Left ventricle myocardium inferior (tissue), 1 donor: ENCODE measurements around the gene NAMPT. TPM values are rescaled to one million over a fixed set of nuclear protein-coding genes. Genes with fewer than 3 reads are reported as not detected.

Source experiments
- DNase-seq: peaks from one replicate; pipeline ENCODE4 v3.0.0-alpha.2; 2020
- H3K27ac ChIP-seq: fragments of 200-600 bp; replicated peaks from 2 replicates; pipeline ENCODE4 v1.8.0; 2021
- H3K27me3 ChIP-seq: fragments of 200-600 bp; 2 replicates; pipeline ENCODE4 v1.8.0; 2021; ENCODE audit warnings: low read depth
- H3K36me3 ChIP-seq: fragments of 200-600 bp; 2 replicates; pipeline ENCODE4 v1.8.0; 2021
- H3K4me1 ChIP-seq: fragments of 200-600 bp; 2 replicates; pipeline ENCODE4 v1.8.0; 2021
- H3K4me3 ChIP-seq: fragments of 200-600 bp; 2 replicates; pipeline ENCODE4 v1.8.0; 2021; ENCODE audit warnings: mild to moderate bottlenecking, moderate library complexity
- H3K9me3 ChIP-seq: fragments of 200-600 bp; replicated peaks from 2 replicates; pipeline ENCODE4 v1.8.0; 2021
- CTCF ChIP-seq: fragments of 200-600 bp; IDR thresholded peaks from 2 replicates; pipeline ENCODE4 v1.8.0; 2021; ENCODE audit warnings: antibody characterized with exemption, mild to moderate bottlenecking, borderline replicate concordance
- intact Hi-C: fragments of 100-400 bp; cut with micrococcal nuclease; formaldehyde crosslinking; loops from one replicate; pipeline ENCODE4 v1.11.0; 2022
- total RNA-seq: library from RNA; stranded (reverse); fragmentation: NEBNext Ultra II Directional; extraction: Animal tissue kit (Norgen Biotek cat#: 25700); gene quantifications from one replicate; pipeline ENCODE4 v1.2.1, GENCODE V29; 2021
- donor health status: DM: no; HTN: yes; CAD: no; lungs with severe emphysema.

The NAMPT gene
- total RNA-seq, 1 donor from 2014 or later, result 123 TPM

- Histone ChIP-seq H3K4me1 (no peaks in the 10 kb centered on the region), H3K36me3 (no peaks in the 10 kb centered on the region), H3K4me3 (no peak overlapping the region), H3K27ac (no peak overlapping the region), H3K9me3 (peaks cover 8% of the 10 kb centered on the region), H3K27me3 (peaks cover 10% of the 10 kb centered on the region)
- intact Hi-C loops, result no loop called here
- no peak for TF ChIP-seq CTCF
- no peak for DNase-seq
These were observed 32.2 kb upstream of the NAMPT start for GRCh38 chr7:106316947-106317346.

GRCh38 chr7:106314875-106315274 is 30.1 kb upstream of the NAMPT start:
- H3K27ac ChIP-seq, result no peak overlapping the region
- H3K4me3 ChIP-seq, result no peak overlapping the region
- no peaks in the 10 kb centered on the region for H3K36me3 ChIP-seq
- DNase-seq, result no peak
- no peaks in the 10 kb centered on the region for H3K4me1 ChIP-seq
- H3K27me3 ChIP-seq, result peaks cover under 1% of the 10 kb centered on the region
- H3K9me3 ChIP-seq, result peaks cover 8% of the 10 kb centered on the region
- intact Hi-C loops, result no loop called here
- TF ChIP-seq CTCF, result no peak

GRCh38 chr7:106313966-106314365 is 29.2 kb upstream of the NAMPT start:
- intact Hi-C loops, result no loop called here
- DNase-seq, result no peak

GRCh38 chr7:106313456-106313901 is 28.7 kb upstream of the NAMPT start:
- TF ChIP-seq CTCF, result no peak
- H3K4me3 ChIP-seq, result no peak overlapping the region
- no peaks in the 10 kb centered on the region for H3K4me1 ChIP-seq
- no peaks in the 10 kb centered on the region for H3K36me3 ChIP-seq
- peaks cover 8% of the 10 kb centered on the region for H3K9me3 ChIP-seq
- intact Hi-C loops, result no loop called here
- no peak overlapping the region for H3K27ac ChIP-seq
- DNase-seq, result no peak
- no peaks in the 10 kb centered on the region for H3K27me3 ChIP-seq

More at GRCh38 chr7:106313966-106314365, 29.2 kb upstream of the NAMPT start:
- H3K9me3 ChIP-seq, result peaks cover 8% of the 10 kb centered on the region
- no peak overlapping the region for H3K4me3 ChIP-seq
- H3K4me1 ChIP-seq, result no peaks in the 10 kb centered on the region
- no peaks in the 10 kb centered on the region for H3K27me3 ChIP-seq
- no peaks in the 10 kb centered on the region for H3K36me3 ChIP-seq
- H3K27ac ChIP-seq, result no peak overlapping the region
- TF ChIP-seq CTCF, result no peak

- H3K27ac ChIP-seq, result no peak overlapping the region
- intact Hi-C loops, result no loop called here
These were observed 28.1 kb upstream of the NAMPT start for GRCh38 chr7:106312906-106313305.

More at GRCh38 chr7:106312906-106313305, 28.1 kb upstream of the NAMPT start:
- Histone ChIP-seq H3K9me3 (peaks cover 8% of the 10 kb centered on the region), H3K4me1 (no peaks in the 10 kb centered on the region), H3K4me3 (no peak overlapping the region), H3K27me3 (no peaks in the 10 kb centered on the region), H3K36me3 (no peaks in the 10 kb centered on the region)
- no peak for TF ChIP-seq CTCF
- no peak for DNase-seq
